ENCODE data around the gene MRTFA. TPM values are rescaled to one million over a fixed set of nuclear protein-coding genes. Genes with fewer than 3 reads are reported as not detected.

The MRTFA gene
- total RNA-seq, 3 donors from 2014 or later (not counting 1 experiment from before 2014, with no cell fraction given): 81.8 to 91.9 (median 83.5) TPM

GRCh38 chr22:40674274-40674673 is 37.8 kb upstream of the MRTFA start:
- peaks cover under 1% of the 10 kb centered on the region for H3K27me3 ChIP-seq (ENCODE audit: control insufficient read depth, insufficient read depth, low read length)
- H3K36me3 Mint-ChIP-seq: no peaks in the 10 kb centered on the region
- TF ChIP-seq CTCF (IDR thresholded peaks at IDR 0.05): no peak
- intact Hi-C loops (cut with micrococcal nuclease): no loop called here
- no peak overlapping the region for H3K4me3 ChIP-seq (ENCODE audit: low read length)
- H3K4me1 ChIP-seq (ENCODE audit: control insufficient read depth, insufficient read depth, low read length): no peaks in the 10 kb centered on the region
- ATAC-seq (no peak), DNase-seq (no peak)
- no peaks in the 10 kb centered on the region for H3K9me3 Mint-ChIP-seq
- H3K36me3 ChIP-seq (ENCODE audit: control insufficient read depth, insufficient read depth, low read length): no peaks in the 10 kb centered on the region
- no peak overlapping the region for H3K4me3 Mint-ChIP-seq
- no peaks in the 10 kb centered on the region for H3K9me3 ChIP-seq (ENCODE audit: control insufficient read depth, insufficient read depth, low read length)
- no peak overlapping the region for H3K27ac ChIP-seq (ENCODE audit: low read length)
- no peak overlapping the region for H3K27ac Mint-ChIP-seq
- WGBS (ENCODE audit: insufficient coverage): 92% methylated on average over 4 of the region's 4 CpGs
- H3K4me1 Mint-ChIP-seq: no peaks in the 10 kb centered on the region
- peaks cover 0 to 3% of the 10 kb centered on the region in 2 donors for H3K27me3 Mint-ChIP-seq (ENCODE audit: low read depth in 2 of 2)

GRCh38 chr22:40673017-40673416 is 36.5 kb upstream of the MRTFA start:
- peaks cover 0 to under 1% of the 10 kb centered on the region in 2 donors for H3K27me3 Mint-ChIP-seq (ENCODE audit: low read depth in 2 of 2)
- no peak for ATAC-seq

GRCh38 chr22:40671796-40672360 is 35.4 kb upstream of the MRTFA start:
- Histone ChIP-seq H3K4me3 (ENCODE audit: low read length) (no peak overlapping the region), H3K27ac (ENCODE audit: low read length) (no peak overlapping the region), H3K4me1 (ENCODE audit: control insufficient read depth, insufficient read depth, low read length) (no peaks in the 10 kb centered on the region), H3K27me3 (ENCODE audit: control insufficient read depth, insufficient read depth, low read length) (no peaks in the 10 kb centered on the region), H3K36me3 (ENCODE audit: control insufficient read depth, insufficient read depth, low read length) (no peaks in the 10 kb centered on the region), H3K9me3 (ENCODE audit: control insufficient read depth, insufficient read depth, low read length) (no peaks in the 10 kb centered on the region)
- Mint-ChIP-seq H3K36me3 (no peaks in the 10 kb centered on the region), H3K4me3 (no peak overlapping the region), H3K27me3 (ENCODE audit: low read depth in 2 of 2) (peaks cover 0 to 3% of the 10 kb centered on the region in 2 donors), H3K4me1 (no peaks in the 10 kb centered on the region), H3K27ac (no peak overlapping the region), H3K9me3 (no peaks in the 10 kb centered on the region)
- WGBS (ENCODE audit: insufficient coverage): 95% methylated on average over 7 of the region's 7 CpGs
- no peak for DNase-seq
- intact Hi-C loops (cut with micrococcal nuclease): no loop called here
- ATAC-seq: no peak
- TF ChIP-seq CTCF (IDR thresholded peaks at IDR 0.05): no peak

More at GRCh38 chr22:40673017-40673416, 36.5 kb upstream of the MRTFA start:
- Mint-ChIP-seq H3K27ac (no peak overlapping the region), H3K9me3 (no peaks in the 10 kb centered on the region), H3K4me3 (no peak overlapping the region), H3K4me1 (no peaks in the 10 kb centered on the region), H3K36me3 (no peaks in the 10 kb centered on the region)
- Histone ChIP-seq H3K4me1 (ENCODE audit: control insufficient read depth, insufficient read depth, low read length) (no peaks in the 10 kb centered on the region), H3K36me3 (ENCODE audit: control insufficient read depth, insufficient read depth, low read length) (no peaks in the 10 kb centered on the region), H3K27me3 (ENCODE audit: control insufficient read depth, insufficient read depth, low read length) (no peaks in the 10 kb centered on the region), H3K9me3 (ENCODE audit: control insufficient read depth, insufficient read depth, low read length) (no peaks in the 10 kb centered on the region), H3K27ac (ENCODE audit: low read length) (no peak overlapping the region), H3K4me3 (ENCODE audit: low read length) (no peak overlapping the region)
- no peak for TF ChIP-seq CTCF (IDR thresholded peaks at IDR 0.05)
- 86% methylated on average over 4 of the region's 4 CpGs for WGBS (ENCODE audit: insufficient coverage)
- intact Hi-C loops (cut with micrococcal nuclease): no loop called here
- DNase-seq: no peak

GRCh38 chr22:40671369-40671768 is 34.9 kb upstream of the MRTFA start:
- H3K9me3 ChIP-seq (ENCODE audit: control insufficient read depth, insufficient read depth, low read length): no peaks in the 10 kb centered on the region
- H3K4me1 ChIP-seq (ENCODE audit: control insufficient read depth, insufficient read depth, low read length): no peaks in the 10 kb centered on the region
- H3K4me3 ChIP-seq (ENCODE audit: low read length): no peak overlapping the region
- intact Hi-C loops (cut with micrococcal nuclease): no loop called here
- no peaks in the 10 kb centered on the region for H3K9me3 Mint-ChIP-seq
- H3K27me3 ChIP-seq (ENCODE audit: control insufficient read depth, insufficient read depth, low read length): no peaks in the 10 kb centered on the region
- no peaks in the 10 kb centered on the region for H3K4me1 Mint-ChIP-seq
- WGBS (ENCODE audit: insufficient coverage): 95% methylated on average over 13 of the region's 13 CpGs
- no peaks in the 10 kb centered on the region for H3K36me3 ChIP-seq (ENCODE audit: control insufficient read depth, insufficient read depth, low read length)
- no peak for ATAC-seq
- no peak overlapping the region for H3K27ac Mint-ChIP-seq
- H3K27me3 Mint-ChIP-seq (ENCODE audit: low read depth in 2 of 2): peaks cover 0 to 3% of the 10 kb centered on the region in 2 donors
- no peak overlapping the region for H3K27ac ChIP-seq (ENCODE audit: low read length)
- no peak overlapping the region for H3K4me3 Mint-ChIP-seq
- no peaks in the 10 kb centered on the region for H3K36me3 Mint-ChIP-seq
- TF ChIP-seq CTCF (IDR thresholded peaks at IDR 0.05): no peak
- no peak for DNase-seq
